ENCODE data around the gene KRTAP5-6.

The KRTAP5-6 gene

DNA sequence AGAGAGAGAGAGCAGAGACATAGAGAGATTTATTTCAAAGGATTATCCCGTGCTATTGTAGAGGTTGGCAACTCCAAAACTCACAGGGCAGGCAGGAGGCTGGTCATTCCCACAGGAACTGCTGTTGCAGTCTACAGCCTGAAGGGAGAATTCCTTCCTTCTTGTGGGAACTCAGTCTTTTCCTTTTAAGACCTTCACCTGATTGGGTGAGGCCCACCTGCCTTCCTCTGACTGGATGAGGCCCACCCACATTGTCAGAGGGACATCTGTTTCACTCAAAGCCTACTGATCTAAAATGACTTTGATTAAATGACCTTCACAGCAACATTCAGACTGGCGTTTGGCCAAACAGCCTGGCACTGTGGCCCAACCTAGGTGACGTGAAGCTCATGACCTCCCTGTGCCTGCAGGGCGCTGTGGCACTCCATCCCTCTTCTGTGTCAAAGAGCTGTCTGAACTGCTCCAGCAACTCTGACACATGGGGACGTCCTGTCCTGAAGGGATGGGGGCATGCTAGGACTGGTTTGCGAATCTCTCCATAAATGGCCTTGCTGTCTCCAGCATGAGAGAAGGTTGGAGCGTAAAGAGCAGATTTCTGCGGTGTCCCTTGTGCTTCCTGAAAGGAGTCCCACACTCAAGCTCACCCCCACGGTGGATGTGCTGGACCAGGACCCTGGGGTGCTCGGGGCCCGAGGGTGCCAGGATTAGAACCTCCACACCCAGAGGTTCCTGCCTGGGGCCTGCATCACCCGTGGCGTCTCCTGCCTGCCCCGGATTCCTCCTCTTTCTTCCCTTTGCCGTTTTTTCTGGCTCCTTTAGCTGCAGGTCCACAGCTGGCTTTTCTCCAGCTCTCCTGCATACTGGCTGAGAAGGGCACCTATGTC lies 46.7 kb upstream of the KRTAP5-6 start:
- Histone ChIP-seq H3K36me3 (ENCODE audit: control insufficient read depth in 1 of 2, insufficient read depth in 2 of 2, low read depth in 1 of 2, low read length in 2 of 2) (no peaks in the 10 kb centered on the region), H3K9ac (ENCODE audit: low read length) (no peak overlapping the region), H3K4me3 (ENCODE audit: insufficient read depth in 1 of 2, low read depth in 1 of 2, low read length in 2 of 2) (no peak overlapping the region), H3K27ac (ENCODE audit: low read length, poor library complexity, severe bottlenecking) (no peak overlapping the region), H3K23ac (ENCODE audit: low read length in 2 of 2) (no peak overlapping the region), H2BK5ac (ENCODE audit: low read depth, low read length, poor library complexity, severe bottlenecking) (no peak overlapping the region), H3K9me3 (ENCODE audit: control insufficient read depth, low read length) (no peaks in the 10 kb centered on the region), H2BK15ac (ENCODE audit: low read depth, poor library complexity, severe bottlenecking) (no peak overlapping the region), H2AK5ac (ENCODE audit: low read length, severe bottlenecking) (no peak overlapping the region), H4K8ac (ENCODE audit: low read length) (no peak overlapping the region), H3K4me2 (ENCODE audit: low read length, poor library complexity, severe bottlenecking) (no peak overlapping the region), H3K4ac (ENCODE audit: low read depth in 1 of 2, low read length in 2 of 2) (no peak overlapping the region), H2BK120ac (ENCODE audit: low read depth, low read length) (no peak overlapping the region), H3K18ac (ENCODE audit: low read depth in 1 of 2, low read length in 2 of 2) (no peak overlapping the region), H2BK12ac (ENCODE audit: low read length in 2 of 2) (no peak overlapping the region), H3K79me1 (replicated peaks; ENCODE audit: low read length, poor library complexity, severe bottlenecking) (no peaks in the 10 kb centered on the region), H4K91ac (ENCODE audit: low read length) (no peak overlapping the region), H3K14ac (ENCODE audit: low read length in 2 of 2) (no peak overlapping the region), H2AFZ (ENCODE audit: low read depth, low read length) (no peak overlapping the region), H3K4me1 (ENCODE audit: control insufficient read depth, insufficient read depth, low read depth, low read length) (peaks cover 10% of the 10 kb centered on the region), H3K27me3 (ENCODE audit: control insufficient read depth in 1 of 2, insufficient read depth in 1 of 2, low read length in 2 of 2) (peaks cover 26 to 64% of the 10 kb centered on the region in 2 experiments)
- WGBS = 84% methylated on average over 15 of the region's 15 CpGs
- DNase-seq = no peak

DNA sequence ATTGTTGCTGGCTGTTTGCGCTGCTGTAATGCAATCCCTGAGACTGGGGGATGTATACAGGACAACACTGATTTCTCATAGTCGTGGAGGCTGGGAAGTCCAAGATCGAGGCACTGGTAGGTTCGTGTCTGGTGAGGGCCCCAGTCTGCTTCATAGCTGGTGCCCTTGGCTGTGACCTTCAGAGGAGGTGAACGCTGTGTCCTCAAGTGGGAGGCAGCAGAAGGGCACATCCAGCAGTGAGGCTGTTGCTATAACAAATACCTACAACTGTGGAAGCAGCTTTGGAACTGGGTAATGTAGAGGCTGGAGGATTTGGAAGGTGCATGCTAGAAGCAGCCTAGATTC lies 46.1 kb upstream of the KRTAP5-6 start:
- no peak for DNase-seq
- H2BK12ac ChIP-seq (ENCODE audit: low read length in 2 of 2) = no peak overlapping the region
- no peak overlapping the region for H3K18ac ChIP-seq (ENCODE audit: low read depth in 1 of 2, low read length in 2 of 2)
- no peak overlapping the region for H3K4ac ChIP-seq (ENCODE audit: low read depth in 1 of 2, low read length in 2 of 2)
- H2BK120ac ChIP-seq (ENCODE audit: low read depth, low read length) = no peak overlapping the region
- H3K4me1 ChIP-seq (ENCODE audit: control insufficient read depth, insufficient read depth, low read depth, low read length) = peaks cover 12% of the 10 kb centered on the region
- H3K14ac ChIP-seq (ENCODE audit: low read length in 2 of 2) = no peak overlapping the region
- peaks cover 27 to 61% of the 10 kb centered on the region in 2 experiments for H3K27me3 ChIP-seq (ENCODE audit: control insufficient read depth in 1 of 2, insufficient read depth in 1 of 2, low read length in 2 of 2)
- no peak overlapping the region for H3K9ac ChIP-seq (ENCODE audit: low read length)
- no peaks in the 10 kb centered on the region for H3K79me1 ChIP-seq (replicated peaks; ENCODE audit: low read length, poor library complexity, severe bottlenecking)
- H4K91ac ChIP-seq (ENCODE audit: low read length) = no peak overlapping the region
- no peak overlapping the region for H2BK15ac ChIP-seq (ENCODE audit: low read depth, poor library complexity, severe bottlenecking)
- no peak overlapping the region for H3K23ac ChIP-seq (ENCODE audit: low read length in 2 of 2)
- H2BK5ac ChIP-seq (ENCODE audit: low read depth, low read length, poor library complexity, severe bottlenecking) = no peak overlapping the region
- H3K27ac ChIP-seq (ENCODE audit: low read length, poor library complexity, severe bottlenecking) = no peak overlapping the region
- 73% methylated on average over 5 of the region's 5 CpGs for WGBS
- H4K8ac ChIP-seq (ENCODE audit: low read length) = no peak overlapping the region
- no peaks in the 10 kb centered on the region for H3K36me3 ChIP-seq (ENCODE audit: control insufficient read depth in 1 of 2, insufficient read depth in 2 of 2, low read depth in 1 of 2, low read length in 2 of 2)
- no peak overlapping the region for H2AFZ ChIP-seq (ENCODE audit: low read depth, low read length)
- H3K4me3 ChIP-seq (ENCODE audit: insufficient read depth in 1 of 2, low read depth in 1 of 2, low read length in 2 of 2) = no peak overlapping the region
- H2AK5ac ChIP-seq (ENCODE audit: low read length, severe bottlenecking) = no peak overlapping the region
- H3K4me2 ChIP-seq (ENCODE audit: low read length, poor library complexity, severe bottlenecking) = no peak overlapping the region
- H3K9me3 ChIP-seq (ENCODE audit: control insufficient read depth, low read length) = no peaks in the 10 kb centered on the region

DNA sequence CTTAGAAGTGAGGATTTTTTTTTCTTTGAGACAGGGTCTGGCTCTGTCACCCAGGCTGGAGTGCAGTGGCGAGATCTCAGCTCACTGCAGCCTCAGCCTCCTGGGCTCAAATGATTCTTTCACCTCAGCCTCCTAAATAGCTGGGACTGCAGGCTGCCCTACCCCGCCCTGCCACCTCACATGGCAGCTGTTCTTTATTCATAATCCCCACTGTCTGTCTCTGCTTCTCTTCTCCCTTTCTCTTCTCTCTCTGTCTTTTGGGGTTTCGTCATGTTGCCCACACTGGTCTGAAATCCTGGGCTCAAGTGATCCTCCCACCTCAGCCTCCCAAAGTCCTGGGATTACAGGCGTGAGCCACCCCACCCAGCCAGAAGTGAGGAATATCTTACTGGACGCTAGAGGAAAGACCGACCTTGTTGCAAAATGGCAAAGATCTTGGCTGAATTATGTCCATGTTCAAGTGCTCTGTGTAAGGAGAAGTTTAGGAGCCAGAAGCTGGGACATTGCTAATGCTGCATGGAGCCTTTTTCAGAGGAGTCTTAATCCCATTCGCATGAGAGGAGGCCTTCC lies 45.5 kb upstream of the KRTAP5-6 start:
- Histone ChIP-seq H3K79me1 (replicated peaks; ENCODE audit: low read length, poor library complexity, severe bottlenecking) (no peaks in the 10 kb centered on the region), H4K91ac (ENCODE audit: low read length) (no peak overlapping the region), H3K9ac (ENCODE audit: low read length) (no peak overlapping the region), H4K8ac (ENCODE audit: low read length) (no peak overlapping the region), H3K27me3 (ENCODE audit: control insufficient read depth in 1 of 2, insufficient read depth in 1 of 2, low read length in 2 of 2) (peaks cover 33 to 63% of the 10 kb centered on the region in 2 experiments), H2AK5ac (ENCODE audit: low read length, severe bottlenecking) (no peak overlapping the region), H3K9me3 (ENCODE audit: control insufficient read depth, low read length) (no peaks in the 10 kb centered on the region), H3K4ac (ENCODE audit: low read depth in 1 of 2, low read length in 2 of 2) (no peak overlapping the region), H2BK5ac (ENCODE audit: low read depth, low read length, poor library complexity, severe bottlenecking) (no peak overlapping the region), H3K27ac (ENCODE audit: low read length, poor library complexity, severe bottlenecking) (no peak overlapping the region), H3K36me3 (ENCODE audit: control insufficient read depth in 1 of 2, insufficient read depth in 2 of 2, low read depth in 1 of 2, low read length in 2 of 2) (no peaks in the 10 kb centered on the region), H3K4me3 (ENCODE audit: insufficient read depth in 1 of 2, low read depth in 1 of 2, low read length in 2 of 2) (no peak overlapping the region), H3K14ac (ENCODE audit: low read length in 2 of 2) (no peak overlapping the region), H3K4me2 (ENCODE audit: low read length, poor library complexity, severe bottlenecking) (no peak overlapping the region), H3K23ac (ENCODE audit: low read length in 2 of 2) (no peak overlapping the region), H2BK15ac (ENCODE audit: low read depth, poor library complexity, severe bottlenecking) (no peak overlapping the region), H2BK12ac (ENCODE audit: low read length in 2 of 2) (no peak overlapping the region), H3K18ac (ENCODE audit: low read depth in 1 of 2, low read length in 2 of 2) (no peak overlapping the region), H3K4me1 (ENCODE audit: control insufficient read depth, insufficient read depth, low read depth, low read length) (peaks cover 12% of the 10 kb centered on the region), H2AFZ (ENCODE audit: low read depth, low read length) (no peak overlapping the region), H2BK120ac (ENCODE audit: low read depth, low read length) (no peak overlapping the region)
- WGBS = 83% methylated on average over 7 of the region's 7 CpGs
- no peak for DNase-seq

DNA sequence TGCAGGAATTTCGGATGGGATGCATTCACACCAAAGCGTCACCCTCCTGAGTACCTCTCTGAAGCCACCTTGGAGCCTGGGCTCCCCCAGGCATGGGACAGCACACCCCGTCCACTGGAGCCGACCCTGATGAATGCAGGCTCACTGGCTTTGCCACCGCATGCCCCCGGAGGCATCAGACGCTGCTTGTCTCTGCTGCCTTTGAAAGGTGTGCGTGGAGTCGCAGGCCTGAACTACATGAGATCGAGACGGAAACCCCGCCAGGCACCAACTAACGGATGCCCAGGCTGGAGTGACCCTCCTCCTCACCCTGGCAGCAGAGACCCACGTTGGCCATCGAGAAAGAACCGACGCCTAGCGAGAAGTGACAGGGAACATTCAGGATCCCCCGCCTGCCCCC lies 45.0 kb upstream of the KRTAP5-6 start:
- H2BK120ac ChIP-seq (ENCODE audit: low read depth, low read length) = no peak overlapping the region
- H3K4me2 ChIP-seq (ENCODE audit: low read length, poor library complexity, severe bottlenecking) = no peak overlapping the region
- 87% methylated on average over 19 of the region's 19 CpGs for WGBS

More for the DNA sequence above, 45.0 kb upstream of the KRTAP5-6 start:
- H2BK12ac ChIP-seq (ENCODE audit: low read length in 2 of 2) = peak overlapping the region in 1 of 2 experiments; percentile 64
- H3K27ac ChIP-seq (ENCODE audit: low read length, poor library complexity, severe bottlenecking) = no peak overlapping the region
- H3K36me3 ChIP-seq (ENCODE audit: control insufficient read depth in 1 of 2, insufficient read depth in 2 of 2, low read depth in 1 of 2, low read length in 2 of 2) = no peaks in the 10 kb centered on the region
- peak overlapping the region; percentile 71 for H2BK15ac ChIP-seq (ENCODE audit: low read depth, poor library complexity, severe bottlenecking)
- H3K4me1 ChIP-seq (ENCODE audit: control insufficient read depth, insufficient read depth, low read depth, low read length) = peaks cover 12% of the 10 kb centered on the region
- peak overlapping the region in 1 of 2 experiments; percentile 12 for H3K18ac ChIP-seq (ENCODE audit: low read depth in 1 of 2, low read length in 2 of 2)
- H2BK5ac ChIP-seq (ENCODE audit: low read depth, low read length, poor library complexity, severe bottlenecking) = no peak overlapping the region
- no peak overlapping the region for H2AFZ ChIP-seq (ENCODE audit: low read depth, low read length)
- H3K14ac ChIP-seq (ENCODE audit: low read length in 2 of 2) = no peak overlapping the region
- H3K4ac ChIP-seq (ENCODE audit: low read depth in 1 of 2, low read length in 2 of 2) = no peak overlapping the region
- H4K91ac ChIP-seq (ENCODE audit: low read length) = peak overlapping the region; percentile 79
- DNase-seq = no peak
- H3K9me3 ChIP-seq (ENCODE audit: control insufficient read depth, low read length) = no peaks in the 10 kb centered on the region
- no peak overlapping the region for H3K9ac ChIP-seq (ENCODE audit: low read length)
- no peaks in the 10 kb centered on the region for H3K79me1 ChIP-seq (replicated peaks; ENCODE audit: low read length, poor library complexity, severe bottlenecking)
- H3K27me3 ChIP-seq (ENCODE audit: control insufficient read depth in 1 of 2, insufficient read depth in 1 of 2, low read length in 2 of 2) = peaks cover 35 to 65% of the 10 kb centered on the region in 2 experiments
- H2AK5ac ChIP-seq (ENCODE audit: low read length, severe bottlenecking) = no peak overlapping the region
- no peak overlapping the region for H3K4me3 ChIP-seq (ENCODE audit: insufficient read depth in 1 of 2, low read depth in 1 of 2, low read length in 2 of 2)
- H3K23ac ChIP-seq (ENCODE audit: low read length in 2 of 2) = no peak overlapping the region
- peak overlapping the region; percentile 7 for H4K8ac ChIP-seq (ENCODE audit: low read length)
